H9 (cell line): ENCODE measurements around the gene B9D2. TPM values are rescaled to one million over a fixed set of nuclear protein-coding genes. Genes with fewer than 3 reads are reported as not detected.
"Not testable (repeated sequence)": the region's sequence is repeated elsewhere in the genome, so short reads cannot be mapped to it uniquely, and the experiment has no call there.

Source experiments
- DNase-seq: peaks from one replicate; pipeline ENCODE4 v3.0.0-alpha.2; 2017
- H2AFZ ChIP-seq: one replicate; pipeline ENCODE4 v1.6.1; 2013; ENCODE audit warnings: mild to moderate bottlenecking, low read length, control low read depth, moderate library complexity
- H2AK5ac ChIP-seq: 2 replicates; pipeline ENCODE4 v1.6.1; 2013; ENCODE audit warnings: low read length, control low read depth, mixed read lengths; ENCODE audit not compliant: insufficient read length
- H2BK120ac ChIP-seq: one replicate; pipeline ENCODE4 v1.6.1; 2013; ENCODE audit warnings: low read depth, mild to moderate bottlenecking, low read length, control low read depth, inconsistent platforms; ENCODE audit not compliant: poor library complexity, severe bottlenecking
- H2BK12ac ChIP-seq: 2 replicates; pipeline ENCODE4 v1.6.1; 2013; ENCODE audit warnings: low read length, control low read depth, mixed read lengths, low read depth; ENCODE audit not compliant: insufficient read length
- H2BK15ac ChIP-seq: 2 replicates; pipeline ENCODE4 v1.6.1; 2013; ENCODE audit warnings: low read depth, low read length, control low read depth
- H2BK20ac ChIP-seq: one replicate; pipeline ENCODE4 v1.6.1; 2013; ENCODE audit warnings: low read depth, mild to moderate bottlenecking, low read length, control low read depth, inconsistent platforms; ENCODE audit not compliant: poor library complexity, severe bottlenecking
- H2BK5ac ChIP-seq: 2 replicates; pipeline ENCODE4 v1.6.1; 2013; ENCODE audit warnings: low read length, control low read depth, mixed read lengths; ENCODE audit not compliant: insufficient read length
- H3K14ac ChIP-seq: 2 replicates; pipeline ENCODE4 v1.6.1; 2013; ENCODE audit warnings: low read length, control low read depth; ENCODE audit not compliant: insufficient read depth
- H3K18ac ChIP-seq: 2 replicates; pipeline ENCODE4 v1.6.1; 2013; ENCODE audit warnings: low read depth, mild to moderate bottlenecking, mixed read lengths, low read length, control low read depth; ENCODE audit not compliant: insufficient read length
- H3K23ac ChIP-seq: 2 replicates; pipeline ENCODE4 v1.6.1; 2013; ENCODE audit warnings: low read length, control low read depth, mixed read lengths, low read depth; ENCODE audit not compliant: insufficient read length
- H3K23me2 ChIP-seq: 2 replicates; pipeline ENCODE4 v1.6.1; 2013; ENCODE audit warnings: low read depth, mild to moderate bottlenecking, mixed read lengths, low read length, control low read depth; ENCODE audit not compliant: insufficient read length, poor library complexity, severe bottlenecking
- H3K27ac ChIP-seq: 2 replicates; pipeline ENCODE4 v1.5.1; 2013; ENCODE audit warnings: low read length, control low read depth, mixed read lengths, low read depth; ENCODE audit not compliant: insufficient read length
- H3K27me3 ChIP-seq: 2 replicates; pipeline ENCODE4 v1.6.1; 2013; ENCODE audit warnings: low read length, control low read depth, inconsistent platforms; ENCODE audit not compliant: insufficient read depth
- H3K4ac ChIP-seq: 2 replicates; pipeline ENCODE4 v1.6.1; 2013; ENCODE audit warnings: low read depth, mild to moderate bottlenecking, control low read depth, inconsistent platforms, low read length, moderate library complexity
- H3K4me1 ChIP-seq: 2 replicates; pipeline ENCODE4 v1.6.1; 2013; ENCODE audit warnings: low read length, control low read depth, inconsistent platforms; ENCODE audit not compliant: insufficient read depth
- H3K4me2 ChIP-seq: 2 replicates; pipeline ENCODE4 v1.6.1; 2013; ENCODE audit warnings: low read length, control low read depth, mixed read lengths; ENCODE audit not compliant: insufficient read length, insufficient read depth
- H3K56ac ChIP-seq: 2 replicates; pipeline ENCODE4 v1.6.1; 2013; ENCODE audit warnings: low read depth, mild to moderate bottlenecking, mixed read lengths, low read length, control low read depth; ENCODE audit not compliant: insufficient read length
- H3K79me1 ChIP-seq: 2 replicates; pipeline ENCODE4 v1.6.1; 2013; ENCODE audit warnings: low read depth, mild to moderate bottlenecking, moderate library complexity, low read length, control low read depth, inconsistent platforms; ENCODE audit not compliant: insufficient read depth, poor library complexity, severe bottlenecking
- H3K79me2 ChIP-seq: 2 replicates; pipeline ENCODE4 v1.6.1; 2013; ENCODE audit warnings: low read length, control low read depth, inconsistent platforms; ENCODE audit not compliant: insufficient read depth
- H3K9ac ChIP-seq: 2 replicates; pipeline ENCODE4 v1.6.1; 2013; ENCODE audit warnings: low read length, control low read depth, mixed read lengths; ENCODE audit not compliant: insufficient read length; ENCODE audit errors: extremely low read depth
- H3K9me3 ChIP-seq: one replicate; pipeline ENCODE4 v1.6.1; 2013; ENCODE audit warnings: low read depth, low read length, inconsistent platforms; ENCODE audit not compliant: control insufficient read depth
- H3T11ph ChIP-seq: one replicate; pipeline ENCODE4 v1.6.1; 2013; ENCODE audit warnings: mild to moderate bottlenecking, low read length, control low read depth, inconsistent platforms
- H4K20me1 ChIP-seq: one replicate; pipeline ENCODE4 v1.6.1; 2013; ENCODE audit not compliant: control insufficient read depth, insufficient read length, insufficient read depth
- H4K5ac ChIP-seq: 2 replicates; pipeline ENCODE4 v1.6.1; 2013; ENCODE audit warnings: low read depth, mild to moderate bottlenecking, mixed read lengths, low read length, control low read depth; ENCODE audit not compliant: insufficient read length
- H4K8ac ChIP-seq: replicated peaks from 2 replicates; pipeline ENCODE4 v1.6.1; 2013; ENCODE audit warnings: low read length, control low read depth, mixed read lengths, low read depth; ENCODE audit not compliant: insufficient read length
- H4K91ac ChIP-seq: 2 replicates; pipeline ENCODE4 v1.6.1; 2013; ENCODE audit warnings: low read depth, mild to moderate bottlenecking, moderate library complexity, mixed read lengths, low read length, control low read depth; ENCODE audit not compliant: insufficient read length
- H3K27ac Mint-ChIP-seq, 3 experiments: 2 replicates in 2 of 3; 3 replicates in 1 of 3; pipeline ENCODE4 v1.8.0; 2020 to 2021; ENCODE audit warnings: mixed read lengths in 3 of 3, mild to moderate bottlenecking in 1 of 3, moderate library complexity in 1 of 3
- H3K27me3 Mint-ChIP-seq: 2 replicates; pipeline ENCODE4 v1.8.0; 2021; ENCODE audit warnings: low read depth, mild to moderate bottlenecking, moderate library complexity, mixed read lengths
- H3K36me3 Mint-ChIP-seq, 3 experiments: 2 replicates in 2 of 3; 3 replicates in 1 of 3; pipeline ENCODE4 v1.8.0; 2020 to 2021; ENCODE audit warnings: low read depth in 3 of 3, mixed read lengths in 3 of 3; ENCODE audit not compliant: insufficient read depth in 1 of 3
- H3K4me1 Mint-ChIP-seq, 2 experiments: 2 replicates each; pipeline ENCODE4 v1.8.0; 2020; ENCODE audit warnings: mixed read lengths in 2 of 2
- H3K4me3 Mint-ChIP-seq, 2 experiments: 2 replicates in 1 of 2; 3 replicates in 1 of 2; pipeline ENCODE4 v1.8.0; 2020 to 2021; ENCODE audit warnings: mild to moderate bottlenecking in 2 of 2, mixed read lengths in 2 of 2, moderate library complexity in 1 of 2
- H3K9me3 Mint-ChIP-seq, 2 experiments: 2 replicates in 1 of 2; 3 replicates in 1 of 2; pipeline ENCODE4 v1.8.0; 2020; ENCODE audit warnings: mild to moderate bottlenecking in 2 of 2, mixed read lengths in 2 of 2, moderate library complexity in 1 of 2
- WGBS: extraction: QIAGEN DNeasy Blood & Tissue Kit; methylation state at CpG from one replicate; pipeline ENCODE4 v1.1.7; 2013; ENCODE audit warnings: missing lambda C conversion rate, low lambda C conversion rate, mixed read lengths; ENCODE audit not compliant: insufficient read length; ENCODE audit errors: extremely low coverage; 5-methylcytosine and 5-hydroxymethylcytosine counted together
- total RNA-seq: library from RNA; stranded (reverse); gene quantifications from 2 replicates; pipeline ENCODE4 v1.2.1, GENCODE V29; 2021
- TF ChIP-seq, protein P1 (sequence below): fragments of 200-600 bp; sonication (generic); conservative IDR thresholded peaks from 3 replicates; pipeline ENCODE4 v1.8.0; 2021; ENCODE audit warnings: antibody characterized with exemption, mild to moderate bottlenecking

B9D2 gene
- total RNA-seq, 1 experiment from 2014 or later = 4.8 TPM

DNA sequence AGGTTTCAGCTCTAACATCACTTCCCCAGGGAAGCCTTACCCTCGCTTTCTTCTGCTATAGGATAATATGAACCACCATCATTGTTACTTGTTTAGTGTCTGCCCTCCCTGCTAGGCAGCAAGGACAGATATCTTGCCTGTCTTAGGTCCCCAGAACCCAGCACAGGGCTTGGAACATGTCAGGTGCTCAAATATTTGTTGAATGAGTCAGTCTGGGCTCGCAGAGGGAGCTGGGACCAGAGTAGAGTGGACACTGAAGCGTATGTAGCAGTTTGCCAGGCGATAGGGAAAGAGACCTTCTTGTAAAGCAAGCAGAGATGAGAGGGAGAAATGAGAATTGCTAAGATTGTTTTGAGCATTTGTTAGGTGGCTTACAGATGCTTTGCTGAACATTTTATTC, 45.3 kb upstream of the B9D2 start:
- peak; percentile 37 for DNase-seq
- peaks cover 3% of the 10 kb centered on the region for H4K20me1 ChIP-seq
- no peak overlapping the region for H2AK5ac ChIP-seq
- no peaks in the 10 kb centered on the region; the same call in 1 of the 2 replicates for H3K27me3 Mint-ChIP-seq
- no peak overlapping the region for H3K27ac ChIP-seq
- H2BK12ac ChIP-seq = no peak overlapping the region
- no peaks in the 10 kb centered on the region for H3K79me2 ChIP-seq
- no peak overlapping the region for H3K4ac ChIP-seq
- H3K9me3 Mint-ChIP-seq = no peaks in the 10 kb centered on the region
- H3K4me2 ChIP-seq = no peak overlapping the region
- H3K23ac ChIP-seq = no peak overlapping the region
- H3K23me2 ChIP-seq = peaks cover 4% of the 10 kb centered on the region
- no peaks in the 10 kb centered on the region; the same call in 1 of the 2 replicates for H3K4me1 ChIP-seq
- H2AFZ ChIP-seq = no peak overlapping the region
- no peak overlapping the region for H3K14ac ChIP-seq
- no peak overlapping the region for H3K9ac ChIP-seq
- H3K36me3 Mint-ChIP-seq = peaks cover 0 to 15% (median 9%) of the 10 kb centered on the region in 3 experiments; a peak in 3 of 7 replicates
- no peak overlapping the region for H3K56ac ChIP-seq
- no CpG with 5 or more reads among the region's 4 CpGs for WGBS
- H4K5ac ChIP-seq = no peak overlapping the region
- H3K4me1 Mint-ChIP-seq = peaks cover 7 to 18% of the 10 kb centered on the region in 2 experiments
- H2BK5ac ChIP-seq = no peak overlapping the region
- H2BK20ac ChIP-seq = no peak overlapping the region
- TF ChIP-seq, protein P1, sequence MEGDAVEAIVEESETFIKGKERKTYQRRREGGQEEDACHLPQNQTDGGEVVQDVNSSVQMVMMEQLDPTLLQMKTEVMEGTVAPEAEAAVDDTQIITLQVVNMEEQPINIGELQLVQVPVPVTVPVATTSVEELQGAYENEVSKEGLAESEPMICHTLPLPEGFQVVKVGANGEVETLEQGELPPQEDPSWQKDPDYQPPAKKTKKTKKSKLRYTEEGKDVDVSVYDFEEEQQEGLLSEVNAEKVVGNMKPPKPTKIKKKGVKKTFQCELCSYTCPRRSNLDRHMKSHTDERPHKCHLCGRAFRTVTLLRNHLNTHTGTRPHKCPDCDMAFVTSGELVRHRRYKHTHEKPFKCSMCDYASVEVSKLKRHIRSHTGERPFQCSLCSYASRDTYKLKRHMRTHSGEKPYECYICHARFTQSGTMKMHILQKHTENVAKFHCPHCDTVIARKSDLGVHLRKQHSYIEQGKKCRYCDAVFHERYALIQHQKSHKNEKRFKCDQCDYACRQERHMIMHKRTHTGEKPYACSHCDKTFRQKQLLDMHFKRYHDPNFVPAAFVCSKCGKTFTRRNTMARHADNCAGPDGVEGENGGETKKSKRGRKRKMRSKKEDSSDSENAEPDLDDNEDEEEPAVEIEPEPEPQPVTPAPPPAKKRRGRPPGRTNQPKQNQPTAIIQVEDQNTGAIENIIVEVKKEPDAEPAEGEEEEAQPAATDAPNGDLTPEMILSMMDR = no peak
- H2BK120ac ChIP-seq = no peak overlapping the region
- H2BK15ac ChIP-seq = no peak overlapping the region
- peak overlapping the region in 2 of 3 experiments; percentile 0 to 62; a peak in 2 of 7 replicates for H3K27ac Mint-ChIP-seq
- H4K91ac ChIP-seq = no peak overlapping the region
- no peaks in the 10 kb centered on the region for H3K27me3 ChIP-seq
- no peak overlapping the region for H3T11ph ChIP-seq
- H3K18ac ChIP-seq = no peak overlapping the region
- no peak overlapping the region for H3K4me3 Mint-ChIP-seq
- no peaks in the 10 kb centered on the region for H3K9me3 ChIP-seq
- no peaks in the 10 kb centered on the region for H3K79me1 ChIP-seq
- no peak overlapping the region for H4K8ac ChIP-seq

DNA sequence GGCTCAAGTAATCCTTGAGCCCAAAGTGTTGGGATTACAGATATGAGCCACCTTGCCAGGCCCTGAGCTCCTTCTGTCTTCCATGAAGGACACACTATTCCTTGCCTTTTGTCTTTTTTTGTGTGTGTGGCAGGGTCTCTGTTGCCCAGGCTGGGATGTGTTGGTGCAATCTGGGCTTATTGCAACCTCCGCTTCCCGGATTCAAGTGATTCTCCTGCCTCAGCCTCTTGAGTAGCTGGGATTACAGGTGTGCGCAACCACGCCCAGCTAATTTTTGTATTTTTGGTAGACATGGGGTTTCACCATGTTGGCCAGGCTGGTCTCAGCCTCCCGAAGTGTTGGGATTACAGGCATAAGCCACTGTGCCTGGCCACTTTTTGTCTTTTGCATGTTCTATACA, 44.9 kb upstream of the B9D2 start:
- H3K4ac ChIP-seq, H3K4me2 ChIP-seq, H3K4me3 Mint-ChIP-seq, H3K23ac ChIP-seq, H4K91ac ChIP-seq, H3K79me1 ChIP-seq, H4K5ac ChIP-seq, H2BK15ac ChIP-seq, H2BK120ac ChIP-seq, H3K18ac ChIP-seq, H3K27ac Mint-ChIP-seq, H4K8ac ChIP-seq, H2BK20ac ChIP-seq, H2AK5ac ChIP-seq, H3T11ph ChIP-seq, H3K9me3 ChIP-seq, H3K9me3 Mint-ChIP-seq, DNase-seq, H3K4me1 ChIP-seq, H3K9ac ChIP-seq, H2AFZ ChIP-seq, H2BK12ac ChIP-seq, H3K27me3 Mint-ChIP-seq, H3K27me3 ChIP-seq, H3K79me2 ChIP-seq, H4K20me1 ChIP-seq, H3K56ac ChIP-seq, H3K23me2 ChIP-seq, H3K14ac ChIP-seq, H2BK5ac ChIP-seq, H3K27ac ChIP-seq: not testable (repeated sequence)
- Mint-ChIP-seq H3K36me3 (peaks cover 0 to 10% (median 7%) of the 10 kb centered on the region in 3 experiments; a peak in 3 of 7 replicates), H3K4me1 (peaks cover 7 to 18% of the 10 kb centered on the region in 2 experiments)
- no CpG with 5 or more reads among the region's 5 CpGs for WGBS
